ENCODE data around the gene MYH16. TPM values are rescaled to one million over a fixed set of nuclear protein-coding genes. Genes with fewer than 3 reads are reported as not detected.

MYH16 gene
- total and polyA plus RNA-seq, 3 donors from 2014 or later: 1.5 to 2.1 (median 2.0) TPM

DNA sequence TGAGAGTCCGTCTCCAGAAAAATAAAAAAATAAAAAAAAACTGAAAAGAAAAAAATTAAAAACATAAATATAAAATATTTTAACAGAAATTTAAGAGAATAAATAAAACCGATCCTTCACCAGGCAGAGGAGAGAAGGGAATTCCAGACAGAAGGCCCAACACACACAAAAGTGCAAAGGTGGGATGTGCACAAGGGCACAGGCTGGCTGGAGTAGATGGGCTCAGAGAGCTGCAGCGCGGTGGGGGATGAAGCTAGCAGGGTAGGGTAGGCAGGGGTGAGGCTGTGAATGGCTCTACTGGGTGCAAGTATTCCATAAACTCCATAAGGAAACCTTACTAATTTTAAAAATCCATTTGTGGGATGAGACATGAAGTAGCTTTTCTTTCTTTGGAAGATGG, 37.4 kb downstream of the MYH16 start:
- Histone ChIP-seq H3K4me3 (no peak overlapping the region), H3K27ac (no peak overlapping the region), H3K36me3 (ENCODE audit: low read depth, missing control alignments) (no peaks in the 10 kb centered on the region), H3K9me3 (no peaks in the 10 kb centered on the region), H3K4me1 (peaks cover 7% of the 10 kb centered on the region), H3K27me3 (no peaks in the 10 kb centered on the region)
- TF ChIP-seq, protein P1, sequence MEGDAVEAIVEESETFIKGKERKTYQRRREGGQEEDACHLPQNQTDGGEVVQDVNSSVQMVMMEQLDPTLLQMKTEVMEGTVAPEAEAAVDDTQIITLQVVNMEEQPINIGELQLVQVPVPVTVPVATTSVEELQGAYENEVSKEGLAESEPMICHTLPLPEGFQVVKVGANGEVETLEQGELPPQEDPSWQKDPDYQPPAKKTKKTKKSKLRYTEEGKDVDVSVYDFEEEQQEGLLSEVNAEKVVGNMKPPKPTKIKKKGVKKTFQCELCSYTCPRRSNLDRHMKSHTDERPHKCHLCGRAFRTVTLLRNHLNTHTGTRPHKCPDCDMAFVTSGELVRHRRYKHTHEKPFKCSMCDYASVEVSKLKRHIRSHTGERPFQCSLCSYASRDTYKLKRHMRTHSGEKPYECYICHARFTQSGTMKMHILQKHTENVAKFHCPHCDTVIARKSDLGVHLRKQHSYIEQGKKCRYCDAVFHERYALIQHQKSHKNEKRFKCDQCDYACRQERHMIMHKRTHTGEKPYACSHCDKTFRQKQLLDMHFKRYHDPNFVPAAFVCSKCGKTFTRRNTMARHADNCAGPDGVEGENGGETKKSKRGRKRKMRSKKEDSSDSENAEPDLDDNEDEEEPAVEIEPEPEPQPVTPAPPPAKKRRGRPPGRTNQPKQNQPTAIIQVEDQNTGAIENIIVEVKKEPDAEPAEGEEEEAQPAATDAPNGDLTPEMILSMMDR (IDR thresholded peaks at IDR 0.05): no peak
- no peak for TF ChIP-seq POLR2A (IDR thresholded peaks at IDR 0.05)
- no peak for DNase-seq
- intact Hi-C loops (cut with DNase I; ENCODE audit: low total_unique reads): loop anchor here (10.0 kb wide), 1 partner anchor 265 kb away; no protein-coding TSS in a partner anchor
- 86 to 95% methylated on average over 4 of the region's 4 CpGs for WGBS, 2 donors

DNA sequence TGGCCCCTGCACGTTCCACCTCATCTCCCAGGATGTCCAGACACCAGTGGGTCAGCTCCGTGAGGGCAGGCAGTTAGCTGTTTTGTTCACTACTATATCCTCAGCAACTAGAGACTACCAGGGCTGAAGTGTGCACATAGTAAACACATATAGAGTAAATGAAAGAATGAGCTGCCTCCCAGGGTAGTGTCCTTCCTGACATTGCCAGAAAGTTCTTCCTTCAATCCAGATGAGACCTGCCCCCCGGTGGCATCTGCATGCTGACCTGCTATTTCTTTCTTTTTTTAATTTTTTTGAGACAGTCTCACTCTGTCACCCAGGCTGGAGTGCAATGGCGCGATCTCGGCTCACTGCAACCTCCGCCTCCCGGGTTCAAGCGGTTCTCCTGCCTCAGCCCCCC, 39.1 kb downstream of the MYH16 start:
- intact Hi-C loops (cut with DNase I; ENCODE audit: low total_unique reads): loop anchor here (10.0 kb wide), 1 partner anchor 267 kb away; no protein-coding TSS in a partner anchor

DNA sequence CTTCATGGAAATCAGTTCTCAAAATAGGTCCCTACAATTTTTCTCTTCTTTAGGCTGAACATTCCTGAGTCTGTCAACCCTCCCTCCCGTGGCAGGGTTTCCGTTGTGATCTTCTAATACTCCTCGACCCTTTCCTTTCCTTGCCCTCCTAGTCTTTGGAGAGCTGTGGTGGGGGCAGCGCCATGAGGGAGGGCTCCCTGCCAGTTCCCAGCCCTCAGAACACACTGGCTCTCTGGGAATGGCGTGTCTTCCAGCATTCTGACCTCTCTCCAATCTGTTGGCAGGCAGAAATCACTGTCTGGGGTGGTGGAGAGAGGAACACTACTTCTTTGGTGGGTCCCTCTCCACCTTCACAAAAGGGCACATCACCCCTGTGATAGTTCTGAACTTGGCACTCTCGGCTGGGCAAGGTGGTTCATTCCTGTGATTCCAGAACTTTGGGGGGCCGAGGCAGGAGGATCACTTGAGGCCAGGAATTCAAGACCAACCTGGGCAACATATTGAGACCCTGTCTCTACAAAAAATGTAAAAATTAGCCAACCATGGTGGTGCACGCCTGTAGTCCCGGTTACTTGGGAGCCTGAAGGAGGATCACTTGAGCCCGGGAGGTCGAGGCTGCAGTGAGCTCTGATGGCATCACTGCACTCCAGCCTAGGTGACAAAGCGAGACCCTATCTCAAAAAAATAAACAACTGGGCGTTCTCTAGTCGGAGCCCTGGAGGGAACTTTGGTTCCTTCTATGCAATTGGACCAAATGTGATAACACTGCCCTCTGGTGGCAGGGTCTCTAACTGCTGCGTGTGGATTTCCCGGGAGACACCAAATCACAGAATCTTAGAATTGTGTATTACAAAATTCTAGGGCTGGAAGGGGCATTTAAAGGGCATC, 39.9 kb downstream of the MYH16 start:
- intact Hi-C loops (cut with DNase I; ENCODE audit: low total_unique reads): loop anchor here (10.0 kb wide), 1 partner anchor 268 kb away; no protein-coding TSS in a partner anchor
- H3K4me1 ChIP-seq: peaks cover 7% of the 10 kb centered on the region
- 37 to 49% methylated on average over 16 of the region's 16 CpGs for WGBS, 2 donors

More for the DNA sequence above, 39.1 kb downstream of the MYH16 start:
- H3K4me3 ChIP-seq: no peak overlapping the region
- no peaks in the 10 kb centered on the region for H3K36me3 ChIP-seq (ENCODE audit: low read depth, missing control alignments)
- H3K9me3 ChIP-seq: no peaks in the 10 kb centered on the region
- DNase-seq: no peak
- TF ChIP-seq POLR2A (IDR thresholded peaks at IDR 0.05): no peak
- TF ChIP-seq, protein P1 (IDR thresholded peaks at IDR 0.05): no peak
- 84 to 88% methylated on average over 9 of the region's 9 CpGs for WGBS, 2 donors
- H3K27me3 ChIP-seq: no peaks in the 10 kb centered on the region
- no peak overlapping the region for H3K27ac ChIP-seq
- peaks cover 7% of the 10 kb centered on the region for H3K4me1 ChIP-seq

DNA sequence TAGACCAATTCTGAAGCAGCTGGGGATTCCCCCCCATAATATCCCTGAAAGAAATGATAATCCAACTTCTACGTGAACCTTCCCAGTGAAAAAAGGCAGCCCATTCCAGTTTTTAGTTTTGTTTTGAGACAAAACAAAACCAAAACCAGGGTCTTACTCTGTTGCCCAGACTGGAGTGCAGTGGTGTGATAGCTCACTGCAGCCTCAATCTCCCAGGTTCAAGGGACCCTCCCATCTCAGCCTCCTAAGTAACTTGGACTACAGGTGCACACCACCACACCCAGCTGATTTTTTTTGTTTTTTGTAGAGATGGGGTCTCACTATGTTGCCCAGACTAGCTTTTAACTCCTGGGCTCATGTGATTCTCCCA, 40.5 kb downstream of the MYH16 start:
- Histone ChIP-seq H3K27ac (no peak overlapping the region), H3K27me3 (no peaks in the 10 kb centered on the region), H3K4me1 (peaks cover 7% of the 10 kb centered on the region), H3K4me3 (no peak overlapping the region), H3K36me3 (ENCODE audit: low read depth, missing control alignments) (no peaks in the 10 kb centered on the region), H3K9me3 (no peaks in the 10 kb centered on the region)
- DNase-seq: no peak
- 38 to 50% methylated on average over 1 of the region's 1 CpG for WGBS, 2 donors
- intact Hi-C loops (cut with DNase I; ENCODE audit: low total_unique reads): loop anchor here (10.0 kb wide), 1 partner anchor 268 kb away; no protein-coding TSS in a partner anchor
- TF ChIP-seq, protein P1 (IDR thresholded peaks at IDR 0.05): peak in 1 of 3 experiments; percentile 6
- no peak for TF ChIP-seq POLR2A (IDR thresholded peaks at IDR 0.05)

More for the DNA sequence above, 39.9 kb downstream of the MYH16 start:
- Histone ChIP-seq H3K9me3 (no peaks in the 10 kb centered on the region), H3K4me3 (no peak overlapping the region), H3K27me3 (no peaks in the 10 kb centered on the region), H3K36me3 (ENCODE audit: low read depth, missing control alignments) (no peaks in the 10 kb centered on the region), H3K27ac (no peak overlapping the region)
- TF ChIP-seq, protein P1 (IDR thresholded peaks at IDR 0.05): peak; percentile 86 to 91 (median 87)
- TF ChIP-seq POLR2A (IDR thresholded peaks at IDR 0.05): no peak
- peak; percentile 85 for DNase-seq

Data from testis (tissue), 3 donors.